HG03460 (cell line): Measurements from ENCODE around the gene PRICKLE2.

Source experiments
- ATAC-seq: cut with Tn5 transposase; IDR thresholded peaks from one replicate; pipeline ENCODE4 v1.9.1; 2021; ENCODE audit not compliant: unreplicated experiment

The PRICKLE2 gene

GRCh38 chr3:64222501-64223111 lies 2.7 kb downstream of the PRICKLE2 start:
- no peak for ATAC-seq

- no peak for ATAC-seq
Observed at GRCh38 chr3:64221571-64222257, 3.6 kb downstream of the PRICKLE2 start.

GRCh38 chr3:64220161-64220914 lies 4.9 kb downstream of the PRICKLE2 start:
- ATAC-seq: no peak

GRCh38 chr3:64218746-64219145 lies 6.5 kb downstream of the PRICKLE2 start:
- no peak for ATAC-seq

- no peak for ATAC-seq
Observed at GRCh38 chr3:64218329-64218728, 6.9 kb downstream of the PRICKLE2 start.

GRCh38 chr3:64216274-64217147 lies 8.8 kb downstream of the PRICKLE2 start:
- no peak for ATAC-seq

GRCh38 chr3:64215559-64215958 lies 9.7 kb downstream of the PRICKLE2 start:
- no peak for ATAC-seq

GRCh38 chr3:64215103-64215502 lies 10.2 kb downstream of the PRICKLE2 start:
- ATAC-seq: no peak

- ATAC-seq: no peak
Observed at GRCh38 chr3:64214381-64215018, 10.8 kb downstream of the PRICKLE2 start.

GRCh38 chr3:64213962-64214379 lies 11.3 kb downstream of the PRICKLE2 start:
- no peak for ATAC-seq

- no peak for ATAC-seq
Observed at GRCh38 chr3:64213224-64213878, 11.9 kb downstream of the PRICKLE2 start.

GRCh38 chr3:64209866-64210621 lies 15.2 kb downstream of the PRICKLE2 start:
- ATAC-seq: no peak

- ATAC-seq: no peak
Observed at GRCh38 chr3:64207289-64208080, 17.8 kb downstream of the PRICKLE2 start.

- no peak for ATAC-seq
Observed at GRCh38 chr3:64203969-64204908, 21.0 kb downstream of the PRICKLE2 start.

- ATAC-seq: no peak
Observed at GRCh38 chr3:64203216-64203615, 22.1 kb downstream of the PRICKLE2 start.

- no peak for ATAC-seq
Observed at GRCh38 chr3:64199932-64200331, 25.3 kb downstream of the PRICKLE2 start.

- no peak for ATAC-seq
Observed at GRCh38 chr3:64196236-64196929, 28.9 kb downstream of the PRICKLE2 start.
